GM19372 (cell line): ENCODE measurements around the gene SEBOX.

ENCODE experiments used
- ATAC-seq: cut with Tn5 transposase; IDR thresholded peaks from one replicate; pipeline ENCODE4 v1.9.1; 2021; ENCODE audit warnings: mild to moderate bottlenecking, low read depth, moderate library complexity; ENCODE audit not compliant: unreplicated experiment

Gene SEBOX

DNA sequence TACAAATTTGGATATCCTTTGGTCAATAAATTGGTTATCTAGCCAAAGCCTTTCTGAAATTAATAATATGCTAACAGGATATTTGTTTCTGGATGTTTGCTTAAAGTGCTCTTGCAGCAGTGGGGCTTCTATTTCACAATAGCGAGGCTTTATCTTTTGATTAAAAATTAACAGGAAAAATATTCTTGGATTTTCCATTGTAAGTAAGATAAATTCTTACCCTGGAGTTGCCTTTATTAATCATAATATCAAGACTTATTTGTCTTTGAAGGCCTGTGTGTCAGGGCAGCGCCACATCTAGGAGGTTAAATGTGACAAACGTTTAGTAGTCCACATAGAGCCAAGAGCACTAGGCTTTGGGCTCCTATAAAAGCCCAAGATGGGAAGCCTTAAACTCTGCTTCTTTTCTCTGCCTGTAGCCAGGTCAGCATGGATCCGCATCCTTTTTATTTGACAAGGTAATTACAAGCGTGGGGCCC lies 40.7 kb downstream of the SEBOX start:
- no peak for ATAC-seq

DNA sequence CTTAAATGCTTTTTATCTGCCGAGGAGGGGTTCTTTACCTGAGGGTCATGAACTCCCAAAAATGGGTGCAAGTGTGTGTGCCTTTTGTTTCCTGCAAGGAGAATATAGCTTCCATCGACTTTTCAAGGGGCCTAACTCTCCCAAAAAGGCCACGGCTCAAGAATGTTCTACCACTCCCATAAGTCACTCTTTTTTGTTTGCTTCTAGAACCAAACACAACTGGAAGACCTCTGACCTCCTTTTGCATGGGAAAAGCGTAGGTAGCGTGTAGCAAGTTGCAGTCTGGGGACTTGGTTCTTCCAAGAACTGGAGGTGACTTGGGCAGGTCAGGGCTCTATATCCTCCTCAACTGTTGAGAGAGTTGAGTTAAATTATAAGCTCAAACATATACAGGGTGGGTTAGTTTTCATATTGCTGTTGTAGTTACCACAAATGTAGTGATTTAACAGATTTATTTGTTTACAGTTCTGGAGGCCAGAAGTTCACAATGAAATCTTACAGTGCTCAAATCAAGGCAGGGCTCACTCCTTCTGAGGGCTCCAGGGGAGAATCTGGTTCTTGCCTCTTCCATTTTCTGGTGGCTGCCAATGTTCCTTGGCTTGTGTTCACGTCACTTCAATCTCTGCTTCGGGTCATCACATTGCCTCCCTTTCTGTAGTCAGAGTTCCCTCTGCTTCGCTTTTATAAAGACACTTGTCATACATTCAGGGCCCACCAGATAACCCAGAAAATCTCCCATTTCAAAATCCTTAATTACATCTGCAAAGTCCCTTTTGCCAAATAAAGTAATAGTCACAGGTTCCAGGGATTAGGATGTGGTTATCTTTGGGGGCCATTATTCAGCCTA lies 44.6 kb downstream of the SEBOX start:
- ATAC-seq = no peak

DNA sequence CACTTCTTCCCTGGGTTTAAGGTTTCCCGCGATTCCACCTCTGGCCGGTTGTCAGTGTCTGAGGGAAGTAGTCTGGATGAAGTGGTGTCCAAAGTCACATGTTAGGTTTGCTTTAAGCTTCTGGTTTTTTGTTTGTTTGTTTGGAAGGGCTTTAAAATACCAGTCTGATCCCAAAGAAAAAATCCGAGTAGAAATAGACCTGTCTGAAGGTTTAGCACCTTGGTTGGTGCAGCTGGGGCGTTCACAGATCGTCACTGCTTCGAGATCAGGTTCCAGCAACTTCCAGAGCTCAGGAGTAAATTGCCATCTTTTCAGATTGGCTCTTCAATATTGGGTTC lies 45.4 kb downstream of the SEBOX start:
- no peak for ATAC-seq

DNA sequence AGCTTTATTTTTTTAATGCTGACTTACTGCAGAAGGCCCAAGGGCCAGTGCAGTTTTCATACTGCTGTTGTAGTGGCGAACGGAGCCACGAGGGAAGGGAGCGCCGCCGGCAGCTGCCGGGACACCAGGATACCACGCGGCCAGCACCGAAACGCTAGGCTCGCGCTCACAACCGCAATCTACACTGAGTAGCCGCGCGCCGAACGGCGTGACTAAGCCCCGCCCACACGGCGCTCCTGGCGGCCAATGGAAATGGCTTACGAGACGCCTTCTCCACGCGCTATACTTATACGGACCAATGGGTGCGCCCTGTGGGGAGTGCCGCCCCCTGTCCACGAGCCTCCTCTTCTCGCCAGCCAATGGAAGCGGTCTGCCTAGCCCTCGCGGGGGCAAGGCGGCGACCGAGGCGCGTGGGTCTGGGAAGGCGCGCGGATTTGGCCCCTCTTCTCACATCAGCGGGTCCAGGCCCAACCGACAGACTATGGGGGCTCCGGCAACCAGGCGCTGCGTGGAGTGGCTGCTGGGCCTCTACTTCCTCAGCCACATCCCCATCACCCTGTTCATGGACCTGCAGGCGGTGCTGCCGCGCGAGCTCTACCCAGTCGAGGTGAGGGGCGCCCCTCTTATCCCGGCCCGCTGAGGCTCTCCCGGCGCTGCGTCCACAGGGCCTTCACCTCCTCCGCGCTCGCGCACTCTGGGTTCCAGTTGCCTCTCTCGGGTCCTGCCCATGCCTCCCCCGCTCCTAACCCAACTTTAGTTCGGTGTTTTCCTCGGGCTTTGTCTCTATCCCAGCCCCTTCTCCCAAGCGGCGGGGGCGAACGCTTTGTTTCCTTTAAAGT lies 46.0 kb downstream of the SEBOX start, which contains the start of gene TMEM97:
TSS of gene TMEM97 (plus strand) at position 442 of the 839 bp plus-strand sequence. CDS start at position 482, 40 bp downstream.
- peak; percentile 95 for ATAC-seq

GRCh38 chr17:28317966-28318758 lies 46.8 kb downstream of the SEBOX start:
- ATAC-seq = peak; percentile 5

GRCh38 chr17:28317099-28317965 lies 47.7 kb downstream of the SEBOX start:
- no peak for ATAC-seq

- ATAC-seq = no peak
Observed at GRCh38 chr17:28315846-28316705, 48.9 kb downstream of the SEBOX start.

DNA sequence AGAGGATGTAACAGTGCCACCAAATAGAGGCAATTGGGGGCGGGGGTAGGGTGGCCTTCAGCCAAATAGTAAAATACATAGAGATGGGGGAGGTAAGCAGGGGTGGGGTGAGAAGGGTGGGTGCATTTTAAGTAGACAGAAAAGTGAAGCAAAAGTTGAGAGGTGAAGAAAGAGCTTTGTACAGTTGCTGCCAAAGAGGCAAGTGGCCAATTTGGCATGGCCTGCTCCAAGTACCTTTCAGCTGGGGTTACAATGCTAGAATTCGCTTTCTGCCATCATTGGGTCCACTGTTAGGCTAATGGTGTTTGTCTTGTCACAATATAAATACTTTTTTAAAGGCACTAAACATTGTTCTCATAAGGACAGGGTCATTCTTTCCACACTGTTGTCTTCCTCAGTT lies 51.2 kb downstream of the SEBOX start:
- ATAC-seq = no peak
